ENCODE measurements around the gene BMPR1A. TPM values are rescaled to one million over a fixed set of nuclear protein-coding genes. Genes with fewer than 3 reads are reported as not detected.

Gene BMPR1A
- total RNA-seq, 2 donors from 2014 or later = 53.9 to 58.1 TPM

DNA sequence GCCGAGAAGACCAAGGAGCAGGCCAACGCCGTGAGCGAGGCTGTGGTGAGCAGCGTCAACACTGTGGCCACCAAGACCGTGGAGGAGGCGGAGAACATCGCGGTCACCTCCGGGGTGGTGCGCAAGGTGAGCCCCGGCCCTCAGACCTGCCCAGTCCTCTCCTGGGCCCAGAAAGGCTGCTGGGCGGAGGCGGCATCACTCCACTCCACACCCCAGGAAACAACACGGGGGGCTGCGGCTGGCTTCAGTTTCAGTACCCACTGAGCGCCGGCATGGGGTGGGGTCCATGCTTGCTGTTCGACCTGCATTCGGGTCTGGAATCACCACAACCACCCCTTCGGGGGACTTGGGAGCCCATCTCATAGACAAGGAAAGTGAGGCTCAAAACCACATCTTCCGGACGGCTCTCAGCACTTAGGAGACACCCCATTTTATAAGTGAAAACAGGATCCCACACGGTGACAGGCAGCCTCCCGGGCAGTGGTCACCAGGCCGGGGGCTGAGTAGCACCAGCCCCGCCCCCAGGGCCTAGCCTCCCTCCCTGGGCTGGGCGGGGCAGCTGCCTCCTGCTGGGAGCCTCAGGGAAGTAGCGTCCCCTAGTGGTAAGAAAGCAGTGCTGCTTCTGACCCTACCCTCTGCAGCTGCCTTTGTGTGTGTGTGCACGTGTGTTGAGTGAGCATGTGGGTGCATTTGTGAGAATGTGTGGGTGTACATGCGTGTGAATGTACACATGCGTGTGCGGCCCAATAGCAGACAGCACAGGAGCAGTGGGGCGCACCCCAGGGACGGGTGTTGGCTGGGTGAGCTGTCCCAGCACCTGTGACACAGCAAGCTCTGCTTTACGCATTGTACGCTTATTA is 203.8 kb downstream of the BMPR1A start:
- Histone ChIP-seq H3K4me1 (replicated peaks) (no peaks in the 10 kb centered on the region), H3K27me3 (replicated peaks; ENCODE audit: insufficient read depth) (no peaks in the 10 kb centered on the region), H3K4me3 (no peak overlapping the region), H3K27ac (no peak overlapping the region), H3K36me3 (no peaks in the 10 kb centered on the region), H3K9me3 (no peaks in the 10 kb centered on the region)
- DNase-seq (ENCODE audit: low spot score) = no peak
- TF ChIP-seq, protein P1, sequence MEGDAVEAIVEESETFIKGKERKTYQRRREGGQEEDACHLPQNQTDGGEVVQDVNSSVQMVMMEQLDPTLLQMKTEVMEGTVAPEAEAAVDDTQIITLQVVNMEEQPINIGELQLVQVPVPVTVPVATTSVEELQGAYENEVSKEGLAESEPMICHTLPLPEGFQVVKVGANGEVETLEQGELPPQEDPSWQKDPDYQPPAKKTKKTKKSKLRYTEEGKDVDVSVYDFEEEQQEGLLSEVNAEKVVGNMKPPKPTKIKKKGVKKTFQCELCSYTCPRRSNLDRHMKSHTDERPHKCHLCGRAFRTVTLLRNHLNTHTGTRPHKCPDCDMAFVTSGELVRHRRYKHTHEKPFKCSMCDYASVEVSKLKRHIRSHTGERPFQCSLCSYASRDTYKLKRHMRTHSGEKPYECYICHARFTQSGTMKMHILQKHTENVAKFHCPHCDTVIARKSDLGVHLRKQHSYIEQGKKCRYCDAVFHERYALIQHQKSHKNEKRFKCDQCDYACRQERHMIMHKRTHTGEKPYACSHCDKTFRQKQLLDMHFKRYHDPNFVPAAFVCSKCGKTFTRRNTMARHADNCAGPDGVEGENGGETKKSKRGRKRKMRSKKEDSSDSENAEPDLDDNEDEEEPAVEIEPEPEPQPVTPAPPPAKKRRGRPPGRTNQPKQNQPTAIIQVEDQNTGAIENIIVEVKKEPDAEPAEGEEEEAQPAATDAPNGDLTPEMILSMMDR (IDR thresholded peaks at IDR 0.05) = peak in 3 of 4 experiments; percentile 66 to 85 (median 66)
- TF ChIP-seq POLR2AphosphoS5 (IDR thresholded peaks at IDR 0.05) = no peak
- WGBS = 88% methylated on average over 26 of the region's 37 CpGs
- intact Hi-C loops (cut with DNase I) = no loop called here

DNA sequence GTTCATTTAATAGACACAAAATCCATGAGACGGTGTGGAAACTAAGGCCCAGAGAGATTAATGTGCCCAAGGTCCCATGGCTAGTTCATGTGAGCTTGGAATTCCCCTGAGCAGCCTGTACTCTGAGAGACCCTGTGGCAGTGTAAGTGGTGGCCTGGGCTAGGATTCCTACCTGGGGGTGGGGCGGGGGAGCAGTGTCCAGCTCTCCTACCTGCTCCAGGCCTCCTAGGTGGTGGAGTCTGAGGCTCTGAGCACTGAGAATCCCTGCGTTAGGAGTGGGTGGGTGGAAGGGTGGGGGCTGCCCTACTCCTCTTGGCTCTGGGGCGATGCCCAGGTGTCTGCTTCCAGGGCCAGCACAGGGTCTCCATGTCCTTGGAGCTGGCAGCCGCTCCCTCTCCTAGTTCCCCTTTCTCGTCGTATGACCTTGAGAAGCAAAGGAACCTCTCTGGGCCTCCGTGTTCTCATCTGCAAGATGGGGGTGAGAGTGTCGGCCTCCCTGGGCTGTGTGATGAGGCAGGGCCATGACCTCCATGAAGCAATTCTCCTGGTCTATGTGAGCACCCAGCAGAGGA is 204.5 kb downstream of the BMPR1A start:
- no peaks in the 10 kb centered on the region for H3K4me1 ChIP-seq (replicated peaks)

DNA sequence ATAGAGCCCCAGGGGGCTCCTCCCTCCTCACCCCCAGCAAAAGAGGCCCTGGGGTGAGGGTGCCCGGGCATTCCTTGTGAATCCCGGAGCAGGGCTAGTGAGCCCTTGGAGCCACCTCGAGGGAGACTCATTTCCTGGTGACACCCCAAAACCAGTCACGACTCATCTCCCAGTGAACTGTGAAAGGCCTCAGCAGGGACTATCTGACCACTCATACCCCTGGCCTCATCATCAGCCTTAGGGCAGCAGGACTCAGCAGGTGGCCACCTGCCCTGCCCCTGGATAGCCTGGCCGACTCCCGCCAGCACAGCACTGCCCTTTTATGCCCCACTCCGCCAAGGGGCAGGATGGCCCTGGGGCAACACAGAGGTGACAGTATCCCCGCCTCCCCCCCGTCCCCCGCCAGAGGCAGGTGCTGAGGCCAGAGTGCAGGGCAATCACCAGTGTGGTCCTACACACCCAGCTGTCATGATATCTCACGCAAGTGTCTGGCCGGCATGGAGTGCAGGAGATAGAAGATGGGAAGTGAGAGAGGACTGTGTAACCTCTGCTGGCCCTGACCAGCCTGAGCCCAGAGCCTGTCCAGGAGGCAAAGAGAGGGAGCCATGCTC is 205.2 kb downstream of the BMPR1A start:
- no peaks in the 10 kb centered on the region for H3K9me3 ChIP-seq
- TF ChIP-seq POLR2A (IDR thresholded peaks at IDR 0.05) (no peak), POLR2AphosphoS5 (IDR thresholded peaks at IDR 0.05) (no peak)
- TF ChIP-seq, protein P1 (IDR thresholded peaks at IDR 0.05) = no peak
- intact Hi-C loops (cut with DNase I) = no loop called here
- 92% methylated on average over 12 of the region's 12 CpGs for WGBS
- no peak overlapping the region for H3K27ac ChIP-seq
- H3K27me3 ChIP-seq (replicated peaks; ENCODE audit: insufficient read depth) = no peaks in the 10 kb centered on the region
- H3K4me3 ChIP-seq = no peak overlapping the region
- no peaks in the 10 kb centered on the region for H3K4me1 ChIP-seq (replicated peaks)
- H3K36me3 ChIP-seq = no peaks in the 10 kb centered on the region
- DNase-seq (ENCODE audit: low spot score) = no peak

More for the DNA sequence above, 204.5 kb downstream of the BMPR1A start:
- no peaks in the 10 kb centered on the region for H3K9me3 ChIP-seq
- no peak for TF ChIP-seq POLR2A (IDR thresholded peaks at IDR 0.05)
- TF ChIP-seq, protein P1 (IDR thresholded peaks at IDR 0.05) = no peak
- no peak for TF ChIP-seq POLR2AphosphoS5 (IDR thresholded peaks at IDR 0.05)
- 85% methylated on average over 9 of the region's 9 CpGs for WGBS
- no peak overlapping the region for H3K4me3 ChIP-seq
- intact Hi-C loops (cut with DNase I) = no loop called here
- no peak for DNase-seq (ENCODE audit: low spot score)
- H3K36me3 ChIP-seq = no peaks in the 10 kb centered on the region
- no peak overlapping the region for H3K27ac ChIP-seq
- H3K27me3 ChIP-seq (replicated peaks; ENCODE audit: insufficient read depth) = no peaks in the 10 kb centered on the region

DNA sequence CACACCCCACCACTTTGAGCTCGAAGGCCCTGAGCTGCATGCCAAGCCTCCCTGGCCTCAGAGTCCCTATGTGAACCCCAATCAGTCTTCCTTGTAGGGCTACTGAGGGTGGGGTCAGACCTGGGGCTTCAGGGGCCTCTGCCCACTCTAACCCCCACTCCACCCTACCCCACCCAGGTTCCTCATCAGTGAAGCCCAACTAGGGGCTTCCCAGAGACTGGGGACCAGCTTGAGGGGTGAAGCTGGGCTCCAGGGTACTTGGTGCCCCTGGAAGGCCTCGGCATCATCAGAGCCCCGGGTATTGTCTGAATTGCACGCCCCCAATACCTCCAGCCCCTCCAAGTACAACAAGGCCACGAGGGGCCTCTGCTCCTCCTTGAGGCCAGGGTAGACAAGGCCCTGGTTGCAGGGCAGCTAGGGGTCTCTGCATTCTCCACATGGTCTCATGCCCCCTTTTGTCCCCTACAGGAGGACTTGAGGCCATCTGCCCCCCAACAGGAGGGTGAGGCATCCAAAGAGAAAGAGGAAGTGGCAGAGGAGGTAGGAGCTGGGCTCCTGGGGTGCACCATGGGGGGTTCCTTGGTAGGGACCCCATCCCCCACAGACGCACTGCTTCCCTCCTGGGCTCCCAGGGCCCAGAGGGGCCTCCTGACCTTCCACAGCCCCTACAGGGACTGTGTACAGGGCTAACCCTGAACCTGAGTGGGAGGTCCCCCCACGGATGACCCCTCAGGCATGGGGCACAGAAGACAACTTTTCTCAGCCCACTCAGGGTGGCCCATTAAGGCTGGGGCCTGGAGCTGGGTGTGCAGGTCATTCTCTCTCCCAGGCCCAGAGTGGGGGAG is 205.9 kb downstream of the BMPR1A start:
- Histone ChIP-seq H3K4me3 (no peak overlapping the region), H3K4me1 (replicated peaks) (no peaks in the 10 kb centered on the region), H3K36me3 (no peaks in the 10 kb centered on the region), H3K27me3 (replicated peaks; ENCODE audit: insufficient read depth) (no peaks in the 10 kb centered on the region), H3K9me3 (no peaks in the 10 kb centered on the region), H3K27ac (no peak overlapping the region)
- 87% methylated on average over 7 of the region's 7 CpGs for WGBS
- DNase-seq (ENCODE audit: low spot score) = no peak
- intact Hi-C loops (cut with DNase I) = no loop called here
- TF ChIP-seq POLR2AphosphoS5 (IDR thresholded peaks at IDR 0.05) (no peak), POLR2A (IDR thresholded peaks at IDR 0.05) (no peak)
- TF ChIP-seq, protein P1 (IDR thresholded peaks at IDR 0.05) = no peak
